ENCODE data around the gene FRAS1. TPM values are rescaled to one million over a fixed set of nuclear protein-coding genes. Genes with fewer than 3 reads are reported as not detected.
"Not testable (repeated sequence)": the region's sequence is repeated elsewhere in the genome, so short reads cannot be mapped to it uniquely, and the experiment has no call there.

Gene FRAS1
- total and polyA plus RNA-seq, 8 donors = 4.7 to 21.5 (median 14.7) TPM

- no peak for ATAC-seq
- TF ChIP-seq CTCF (IDR thresholded peaks at IDR 0.05) = no peak
- Histone ChIP-seq H3K9me3 (no peaks in the 10 kb centered on the region), H3K4me1 (no peaks in the 10 kb centered on the region), H3K36me3 (no peaks in the 10 kb centered on the region), H3K27ac (no peak overlapping the region), H3K27me3 (no peaks in the 10 kb centered on the region), H3K4me3 (no peak overlapping the region)
- no peak for DNase-seq
- intact Hi-C loops (cut with DNase I) = no loop called here
- 73 to 90% methylated on average over 2 of the region's 2 CpGs for WGBS, 2 donors
- no peak for FAIRE-seq
Measured at GRCh38 chr4:78081541-78081940, 24.4 kb downstream of the FRAS1 start.

- Histone ChIP-seq H3K27ac (no peak overlapping the region), H3K9me3 (no peaks in the 10 kb centered on the region), H3K27me3 (no peaks in the 10 kb centered on the region), H3K4me3 (no peak overlapping the region), H3K36me3 (no peaks in the 10 kb centered on the region), H3K4me1 (no peaks in the 10 kb centered on the region)
- no peak for DNase-seq
- intact Hi-C loops (cut with DNase I) = no loop called here
- no peak for FAIRE-seq
- TF ChIP-seq CTCF (IDR thresholded peaks at IDR 0.05) = no peak
- no peak for ATAC-seq
Measured at GRCh38 chr4:78083035-78083434, 25.9 kb downstream of the FRAS1 start.

DNA sequence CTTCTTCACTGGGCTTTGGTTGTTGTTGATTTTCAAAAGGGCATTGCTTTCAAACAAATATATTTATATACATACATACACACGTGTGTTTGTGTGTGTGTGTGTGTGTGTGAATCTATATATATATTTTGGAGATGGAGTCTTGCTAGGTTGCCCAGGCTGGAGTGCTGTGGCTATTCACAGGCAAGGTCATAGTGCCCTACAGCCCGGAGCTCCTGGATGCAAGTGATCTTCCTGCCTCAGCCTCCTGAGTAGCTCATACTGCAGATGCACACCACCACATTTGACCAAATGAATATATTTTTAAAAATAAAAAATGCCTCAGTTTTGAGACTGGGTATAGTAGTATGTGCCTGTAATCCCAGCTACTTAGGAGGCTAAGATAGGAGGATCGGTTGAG, 34.4 kb downstream of the FRAS1 start:
- intact Hi-C loops (cut with DNase I) = no loop called here
- no peaks in the 10 kb centered on the region for H3K4me1 ChIP-seq
- no peak overlapping the region for H3K4me3 ChIP-seq
- no peak for TF ChIP-seq CTCF (IDR thresholded peaks at IDR 0.05)
- no peaks in the 10 kb centered on the region for H3K9me3 ChIP-seq
- 74 to 82% methylated on average over 3 of the region's 3 CpGs for WGBS, 2 donors
- DNase-seq (no peak), FAIRE-seq (no peak), ATAC-seq (no peak)
- no peaks in the 10 kb centered on the region for H3K27me3 ChIP-seq
- H3K36me3 ChIP-seq = no peaks in the 10 kb centered on the region
- H3K27ac ChIP-seq = no peak overlapping the region

- H3K27me3 ChIP-seq; H3K9me3 ChIP-seq; H3K36me3 ChIP-seq; H3K4me3 ChIP-seq; ATAC-seq; DNase-seq; FAIRE-seq; intact Hi-C loops (cut with DNase I); H3K4me1 ChIP-seq; H3K27ac ChIP-seq: not testable (repeated sequence)
- WGBS, 2 donors = 78 to 85% methylated on average over 5 of the region's 5 CpGs
Measured at GRCh38 chr4:78092350-78092749, 35.2 kb downstream of the FRAS1 start.

DNA sequence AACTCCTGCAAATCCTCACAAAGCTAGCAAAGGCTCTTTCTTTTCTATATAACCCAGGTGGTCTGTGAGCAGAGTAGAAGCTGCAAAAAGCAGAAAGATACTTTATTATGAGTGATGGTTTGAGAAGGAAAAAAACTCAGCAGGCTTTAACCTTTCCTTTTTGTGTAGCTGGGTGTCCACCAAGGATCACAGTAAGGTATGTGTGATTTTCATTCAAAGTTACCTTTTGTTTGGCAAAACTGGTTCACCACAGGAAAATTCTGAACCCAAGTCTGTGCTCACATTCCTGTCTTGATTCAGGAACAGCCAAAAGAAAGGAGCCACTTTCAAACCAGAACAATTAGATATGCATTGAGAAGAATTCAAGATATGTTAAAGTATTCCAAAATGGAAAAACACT, 35.7 kb downstream of the FRAS1 start:
- intact Hi-C loops (cut with DNase I) = no loop called here
- no peaks in the 10 kb centered on the region for H3K27me3 ChIP-seq
- FAIRE-seq (no peak), DNase-seq (no peak), ATAC-seq (no peak)
- H3K4me1 ChIP-seq = no peaks in the 10 kb centered on the region
- no peak overlapping the region for H3K4me3 ChIP-seq
- no peak overlapping the region for H3K27ac ChIP-seq
- no peak for TF ChIP-seq CTCF (IDR thresholded peaks at IDR 0.05)
- H3K9me3 ChIP-seq = no peaks in the 10 kb centered on the region
- H3K36me3 ChIP-seq = no peaks in the 10 kb centered on the region

GRCh38 chr4:78095081-78095480, 38.0 kb downstream of the FRAS1 start:
- ATAC-seq (no peak), DNase-seq (no peak), FAIRE-seq (no peak)
- intact Hi-C loops (cut with DNase I) = no loop called here
- Histone ChIP-seq H3K27me3 (no peaks in the 10 kb centered on the region), H3K4me1 (no peaks in the 10 kb centered on the region), H3K4me3 (no peak overlapping the region), H3K27ac (no peak overlapping the region), H3K9me3 (no peaks in the 10 kb centered on the region), H3K36me3 (no peaks in the 10 kb centered on the region)
- TF ChIP-seq CTCF (IDR thresholded peaks at IDR 0.05) = no peak
- 61 to 65% methylated on average over 2 of the region's 2 CpGs for WGBS, 2 donors

Measured in pancreas (tissue), 10 donors.